Upper lobe of right lung (tissue), 1 donor: ENCODE data around the gene KCMF1. TPM values are rescaled to one million over a fixed set of nuclear protein-coding genes. Genes with fewer than 3 reads are reported as not detected.

Source experiments
- total RNA-seq: library from RNA; stranded (reverse); fragmentation: NEBNext Ultra II Directional; extraction: Animal tissue kit (Norgen Biotek cat#: 25700); gene quantifications from one replicate; pipeline ENCODE4 v1.2.1, GENCODE V29; 2021
- donor health status: DM: no; HTN: yes; CAD: no; lungs with severe emphysema.

Gene KCMF1
- total RNA-seq, 1 donor from 2014 or later = 72.9 TPM

Other genes with a start within 250 kb of the KCMF1 start
- gene TRABD2A, start 90.1 kb upstream of the KCMF1 start, total RNA-seq = 6.5 TPM
- 1,558 TPM for gene TMSB10, start 65.5 kb upstream of the KCMF1 start, total RNA-seq
- gene TCF7L1, start 162.2 kb downstream of the KCMF1 start, total RNA-seq = 21.1 TPM